GM21447 (cell line): ENCODE data around the gene PEX11G.

Experiments
- ATAC-seq: cut with Tn5 transposase; IDR thresholded peaks from one replicate; pipeline ENCODE4 v1.9.1; 2021; ENCODE audit not compliant: unreplicated experiment

The PEX11G gene

GRCh38 chr19:7500811-7501450 is 12.1 kb upstream of the PEX11G start:
- ATAC-seq = no peak

- ATAC-seq = no peak
Measured at GRCh38 chr19:7497292-7497691, 8.5 kb upstream of the PEX11G start.

GRCh38 chr19:7494416-7495098 is 5.7 kb upstream of the PEX11G start:
- no peak for ATAC-seq

GRCh38 chr19:7492558-7492957 is 3.7 kb upstream of the PEX11G start:
- ATAC-seq = no peak

GRCh38 chr19:7492142-7492541 is 3.3 kb upstream of the PEX11G start:
- no peak for ATAC-seq

GRCh38 chr19:7489609-7490044 is 792 bp upstream of the PEX11G start:
- ATAC-seq = no peak

GRCh38 chr19:7486923-7487322 is 1.9 kb downstream of the PEX11G start:
- no peak for ATAC-seq

- no peak for ATAC-seq
Measured at GRCh38 chr19:7483720-7484201, 5.1 kb downstream of the PEX11G start.

- ATAC-seq = no peak
Measured at GRCh38 chr19:7482584-7483439, 6.0 kb downstream of the PEX11G start.

GRCh38 chr19:7480970-7481255 is 7.9 kb downstream of the PEX11G start:
- no peak for ATAC-seq

- no peak for ATAC-seq
Measured at GRCh38 chr19:7480222-7480969, 8.4 kb downstream of the PEX11G start.

- ATAC-seq = no peak
Measured at GRCh38 chr19:7478843-7479227, 10.0 kb downstream of the PEX11G start.

- no peak for ATAC-seq
Measured at GRCh38 chr19:7478173-7478842, 10.5 kb downstream of the PEX11G start.

GRCh38 chr19:7477758-7478157 is 11.1 kb downstream of the PEX11G start:
- no peak for ATAC-seq

- ATAC-seq = no peak
Measured at GRCh38 chr19:7476777-7477494, 11.9 kb downstream of the PEX11G start.

GRCh38 chr19:7476241-7476640 is 12.6 kb downstream of the PEX11G start:
- ATAC-seq = no peak

GRCh38 chr19:7475665-7476064 is 13.2 kb downstream of the PEX11G start:
- ATAC-seq = no peak

- ATAC-seq = no peak
Measured at GRCh38 chr19:7471696-7472615, 16.9 kb downstream of the PEX11G start.
